Measurements from ENCODE around the gene ZBTB24. TPM values are rescaled to one million over a fixed set of nuclear protein-coding genes. Genes with fewer than 3 reads are reported as not detected.

ZBTB24 gene
- total RNA-seq, 4 donors from 2014 or later: 3.0 to 7.8 (median 5.7) TPM

GRCh38 chr6:109455437-109456110 lies 27.4 kb downstream of the ZBTB24 start, which contains the start of gene MICAL1:
Gene MICAL1, minus strand, starts transcription at chr6:109455772. Its CDS starts 1,576 bp downstream, at chr6:109454196.
- DNase-seq: peak; percentile 90
- intact Hi-C loops (cut with DNase I; ENCODE audit: low total_unique reads): no loop called here
- no peaks in the 10 kb centered on the region for H3K27me3 ChIP-seq
- TF ChIP-seq EP300 (IDR thresholded peaks at IDR 0.05; ENCODE audit: low read depth) (no peak), CTCF (IDR thresholded peaks at IDR 0.05) (peak in 4 of 5 experiments; percentile 43 to 60 (median 48)), POLR2AphosphoS5 (IDR thresholded peaks at IDR 0.05) (peak; percentile 30 to 75 (median 68)), POLR2A (IDR thresholded peaks at IDR 0.05) (peak; percentile 63)
- H3K27ac ChIP-seq: peak within 1 kb of the TSS; percentile 84 to 93 (median 87)
- peak within 1 kb of the TSS; percentile 44 to 89 (median 66) for H3K4me3 ChIP-seq
- 0% methylated on average over 13 to 61 of the region's 70 CpGs for WGBS, 2 donors (ENCODE audit: low coverage in 1 of 2)
- H3K36me3 ChIP-seq: no peaks in the 10 kb centered on the region
- peaks cover 14 to 37% (median 33%) of the 10 kb centered on the region in 4 donors for H3K4me1 ChIP-seq
- no peaks in the 10 kb centered on the region for H3K9me3 ChIP-seq
- in situ Hi-C loops (cut with MboI; ENCODE audit: low pct_ligation_motif_present in 1 of 4, low pct_unique_long_range_greater_than_20kb in 1 of 4, low sequenced_read_pairs in 3 of 4): loop anchor here in 2 of 4 donors (10.0 kb wide), 1 partner anchor 71 kb away; the partner anchor contains the start of gene CD164 (in 2 of the 2)

- H3K4me3 ChIP-seq: peak overlapping the region; percentile 44 to 89 (median 66)
- WGBS, 2 donors (ENCODE audit: low coverage in 1 of 2): 0 to 4% methylated on average over 2 to 42 of the region's 48 CpGs
- peak; percentile 76 for DNase-seq
- H3K27ac ChIP-seq: peak overlapping the region; percentile 84 to 93 (median 87)
- intact Hi-C loops (cut with DNase I; ENCODE audit: low total_unique reads) (no loop called here), in situ Hi-C loops (cut with MboI; ENCODE audit: low pct_ligation_motif_present in 1 of 4, low pct_unique_long_range_greater_than_20kb in 1 of 4, low sequenced_read_pairs in 3 of 4) (loop anchor here in 2 of 4 donors (10.0 kb wide), 1 partner anchor 70 kb away; the partner anchor contains the start of gene CD164 (in 2 of the 2))
- peak in 2 of 3 donors; percentile 52 to 55 for TF ChIP-seq POLR2AphosphoS5 (IDR thresholded peaks at IDR 0.05)
- TF ChIP-seq EP300 (IDR thresholded peaks at IDR 0.05; ENCODE audit: low read depth): no peak
- peak in 1 of 5 experiments; percentile 11 for TF ChIP-seq CTCF (IDR thresholded peaks at IDR 0.05)
- peak; percentile 27 for TF ChIP-seq POLR2A (IDR thresholded peaks at IDR 0.05)
- H3K36me3 ChIP-seq: no peaks in the 10 kb centered on the region
- H3K27me3 ChIP-seq: no peaks in the 10 kb centered on the region
- no peaks in the 10 kb centered on the region for H3K9me3 ChIP-seq
- H3K4me1 ChIP-seq: peaks cover 14 to 37% (median 33%) of the 10 kb centered on the region in 4 donors
Observed at GRCh38 chr6:109454496-109455436, 28.3 kb downstream of the ZBTB24 start.

- intact Hi-C loops (cut with DNase I; ENCODE audit: low total_unique reads): no loop called here
Observed at GRCh38 chr6:109453594-109454495, 29.2 kb downstream of the ZBTB24 start.

More at GRCh38 chr6:109453594-109454495, 29.2 kb downstream of the ZBTB24 start:
- 90% methylated on average over 27 of the region's 27 CpGs; no CpG with 5 or more reads in 1 of the 2 donors for WGBS, 2 donors (ENCODE audit: low coverage in 1 of 2)
- no peaks in the 10 kb centered on the region for H3K36me3 ChIP-seq
- in situ Hi-C loops (cut with MboI; ENCODE audit: low pct_ligation_motif_present in 1 of 4, low pct_unique_long_range_greater_than_20kb in 1 of 4, low sequenced_read_pairs in 3 of 4): loop anchor here in 2 of 4 donors (10.0 kb wide), 1 partner anchor 69 kb away; the partner anchor contains the start of gene CD164 (in 2 of the 2)
- peak overlapping the region; percentile 84 to 93 (median 87) for H3K27ac ChIP-seq
- no peaks in the 10 kb centered on the region for H3K27me3 ChIP-seq
- peaks cover 14 to 37% (median 33%) of the 10 kb centered on the region in 4 donors for H3K4me1 ChIP-seq
- no peaks in the 10 kb centered on the region for H3K9me3 ChIP-seq
- no peak for DNase-seq
- peak overlapping the region in 2 of 4 donors; percentile 63 to 89 for H3K4me3 ChIP-seq
- no peak for TF ChIP-seq POLR2A (IDR thresholded peaks at IDR 0.05)
- TF ChIP-seq POLR2AphosphoS5 (IDR thresholded peaks at IDR 0.05): no peak
- no peak for TF ChIP-seq EP300 (IDR thresholded peaks at IDR 0.05; ENCODE audit: low read depth)
- no peak for TF ChIP-seq CTCF (IDR thresholded peaks at IDR 0.05)

Measured in transverse colon (tissue), 4 donors.